ENCODE data around the gene TMEM178B. TPM values are rescaled to one million over a fixed set of nuclear protein-coding genes. Genes with fewer than 3 reads are reported as not detected.

TMEM178B gene
- total RNA-seq, 1 experiment from 2014 or later = 0.39 TPM

- H3K4me1 ChIP-seq (ENCODE audit: control insufficient read depth, insufficient read depth, low read length) = no peaks in the 10 kb centered on the region
- ATAC-seq (no peak), DNase-seq (ENCODE audit: low read depth, low spot score) (no peak)
- H3K27ac ChIP-seq (ENCODE audit: low read length) = no peak overlapping the region
- ChIA-PET POLR2A (no interaction called here), CTCF (no interaction called here)
- H3K4me3 ChIP-seq (ENCODE audit: low read depth in 2 of 2, low read length in 2 of 2) = no peak overlapping the region
- no peak for TF ChIP-seq CTCF (IDR thresholded peaks at IDR 0.05)
- no peak for TF ChIP-seq POLR2AphosphoS5 (IDR thresholded peaks at IDR 0.05; ENCODE audit: low read depth, low read length)
- TF ChIP-seq SIN3A (IDR thresholded peaks at IDR 0.05; ENCODE audit: borderline replicate concordance, insufficient read depth, low read depth, low read length) = no peak
- no peak for TF ChIP-seq REST (IDR thresholded peaks at IDR 0.05; ENCODE audit: insufficient read depth in 1 of 2, low read depth in 2 of 2, low read length in 1 of 2)
- no TSS peak for BruUV-seq (replicated peaks)
- in situ Hi-C loops (cut with HindIII; ENCODE audit: low pct_unique_long_range_greater_than_20kb, low sequenced_read_pairs) (no loop called here), intact Hi-C loops (cut with micrococcal nuclease; ENCODE audit: unreplicated experiment) (no loop called here)
- peaks cover 8% of the 10 kb centered on the region; the same call in 1 of the 2 replicates for H3K27me3 ChIP-seq (ENCODE audit: control insufficient read depth, insufficient read depth, low read length)
- no peaks in the 10 kb centered on the region for H3K9me3 ChIP-seq (ENCODE audit: control insufficient read depth, insufficient read depth, low read depth, low read length)
- H3K36me3 ChIP-seq (ENCODE audit: control insufficient read depth, insufficient read depth, low read length) = no peaks in the 10 kb centered on the region
These were observed 164.9 kb downstream of the TMEM178B start for GRCh38 chr7:141238596-141239243.

GRCh38 chr7:141239661-141240060 lies 165.8 kb downstream of the TMEM178B start:
- no peak for TF ChIP-seq POLR2AphosphoS5 (IDR thresholded peaks at IDR 0.05; ENCODE audit: low read depth, low read length)
- TF ChIP-seq TCF7L2 (IDR thresholded peaks at IDR 0.05; ENCODE audit: low read depth, low read length) = no peak
- no peak for TF ChIP-seq REST (IDR thresholded peaks at IDR 0.05; ENCODE audit: insufficient read depth in 1 of 2, low read depth in 2 of 2, low read length in 1 of 2)
- no peak for TF ChIP-seq CTCF (IDR thresholded peaks at IDR 0.05)
- TF ChIP-seq SIN3A (IDR thresholded peaks at IDR 0.05; ENCODE audit: borderline replicate concordance, insufficient read depth, low read depth, low read length) = no peak
- Histone ChIP-seq H3K27me3 (ENCODE audit: control insufficient read depth, insufficient read depth, low read length) (peaks cover 10% of the 10 kb centered on the region; the same call in 1 of the 2 replicates), H3K4me3 (ENCODE audit: low read depth in 2 of 2, low read length in 2 of 2) (no peak overlapping the region), H3K27ac (ENCODE audit: low read length) (no peak overlapping the region), H3K9me3 (ENCODE audit: control insufficient read depth, insufficient read depth, low read depth, low read length) (no peaks in the 10 kb centered on the region), H3K36me3 (ENCODE audit: control insufficient read depth, insufficient read depth, low read length) (no peaks in the 10 kb centered on the region), H3K4me1 (ENCODE audit: control insufficient read depth, insufficient read depth, low read length) (no peaks in the 10 kb centered on the region)
- DNase-seq (ENCODE audit: low read depth, low spot score) = no peak
- CTCF ChIA-PET = no interaction called here
- ATAC-seq = no peak
- POLR2A ChIA-PET = no interaction called here
- in situ Hi-C loops (cut with HindIII; ENCODE audit: low pct_unique_long_range_greater_than_20kb, low sequenced_read_pairs) = no loop called here
- BruUV-seq (replicated peaks) = no TSS peak
- intact Hi-C loops (cut with micrococcal nuclease; ENCODE audit: unreplicated experiment) = loop anchor here (10.0 kb wide), 1 partner anchor 215 kb away; no protein-coding TSS in a partner anchor

Data from Panc1 (cell line).